Sigmoid colon (tissue), 7 donors: ENCODE results near the gene DLX3. TPM values are rescaled to one million over a fixed set of nuclear protein-coding genes. Genes with fewer than 3 reads are reported as not detected.
A peak's percentile ranks its signal among the peaks of the same experiment; 100 is the strongest.

Source experiments
- DNase-seq: peaks from one replicate; pipeline ENCODE4 v3.0.0-alpha.2; 2019
- H3K27ac ChIP-seq, 4 donors: fragments of 200-600 bp; sonication (generic); one replicate each; pipeline ENCODE4 v1.5.1; 2016 to 2019; ENCODE audit warnings: mild to moderate bottlenecking in 1 of 4
- H3K27me3 ChIP-seq, 3 donors: fragments of 200-600 bp; sonication (generic); one replicate each; pipeline ENCODE4 v1.5.1; 2019; ENCODE audit warnings: mild to moderate bottlenecking in 1 of 3
- H3K36me3 ChIP-seq, 4 donors: fragments of 200-600 bp; sonication (generic); one replicate each; pipeline ENCODE4 v1.5.1; 2016 to 2019
- H3K4me1 ChIP-seq, 4 donors: fragments of 200-600 bp; sonication (generic); one replicate each; pipeline ENCODE4 v1.5.1; 2017 to 2019
- H3K4me3 ChIP-seq, 4 donors: fragments of 200-600 bp; sonication (generic); one replicate each; pipeline ENCODE4 v1.5.1; 2017 to 2019; ENCODE audit warnings: mild to moderate bottlenecking in 2 of 4, moderate library complexity in 1 of 4
- H3K9me3 ChIP-seq, 4 donors: fragments of 200-600 bp in 3 of 4; sonication (generic) in 3 of 4; one replicate each; pipeline versions ENCODE4 v1.5.1 to v1.6.1; 2013 to 2019
- CTCF ChIP-seq, 4 experiments: fragments of 450-650 bp in 3 of 4; fragments of 200-600 bp in 1 of 4; IDR thresholded peaks; one replicate each; pipeline ENCODE4 v1.5.1; 2016 to 2019; ENCODE audit warnings: antibody characterized with exemption in 4 of 4, mild to moderate bottlenecking in 3 of 4, moderate library complexity in 2 of 4
- EP300 ChIP-seq, 4 donors: sonication (generic); formaldehyde crosslinking; IDR thresholded peaks; one replicate each; pipeline ENCODE4 v1.6.1; 2017; ENCODE audit warnings: antibody characterized with exemption in 4 of 4
- POLR2A ChIP-seq, 2 donors: fragments of 450-650 bp; IDR thresholded peaks; one replicate each; pipeline ENCODE4 v1.6.1; 2016; ENCODE audit warnings: antibody characterized with exemption in 2 of 2, mild to moderate bottlenecking in 2 of 2, moderate library complexity in 2 of 2
- POLR2AphosphoS5 ChIP-seq, 4 donors: sonication (generic); formaldehyde crosslinking; IDR thresholded peaks; one replicate each; pipeline ENCODE4 v1.6.1; 2017; ENCODE audit warnings: antibody characterized with exemption in 4 of 4
- WGBS, 2 donors: extraction: QIAGEN DNeasy Blood & Tissue Kit; methylation state at CpG; one replicate each; pipeline ENCODE4 v1.1.7; 2013; 5-methylcytosine and 5-hydroxymethylcytosine counted together
- intact Hi-C: fragments of 100-400 bp; cut with DNase I; formaldehyde crosslinking; loops from one replicate; pipeline ENCODE4 v1.15.1; 2023
- polyA plus RNA-seq, 3 donors: library from polyadenylated mRNA; stranded (reverse); fragments of 200-250 nt; gene quantifications; one replicate each; pipeline ENCODE4 v1.2.3, GENCODE V29; 2013
- total RNA-seq, 4 donors: library from RNA; depleted of rRNA; stranded (reverse); fragments of >200 nt; gene quantifications; one replicate each; pipeline ENCODE4 v1.1.0, GENCODE V29; 2016
- donor health status: healthy with polysubstance abuse.
- donor health status: Bipolar disorder and iron deficiency.
- donor health status: healthy.

DLX3 gene
- total and polyA plus RNA-seq, 7 donors: 0.07 to 0.27 TPM; not detected in 5

GRCh38 chr17:50027881-50028735 lies 33.1 kb upstream of the DLX3 start:
- H3K9me3 ChIP-seq: no peaks in the 10 kb centered on the region
- H3K27me3 ChIP-seq: no peaks in the 10 kb centered on the region
- no peak for DNase-seq
- H3K4me1 ChIP-seq: peaks cover 0 to 32% (median 27%) of the 10 kb centered on the region in 4 donors
- peak overlapping the region in 1 of 4 donors; percentile 45 for H3K4me3 ChIP-seq
- peak overlapping the region in 3 of 4 donors; percentile 26 to 71 (median 66) for H3K27ac ChIP-seq
- H3K36me3 ChIP-seq: no peaks in the 10 kb centered on the region
- intact Hi-C loops: loop anchor here (1.0 to 10.0 kb wide), 3 partner anchors 29 to 277 kb away; no protein-coding TSS in a partner anchor
- whole genome bisulfite sequencing, 2 donors: 58 to 61% methylated on average over 20 of the region's 20 CpGs
- TF ChIP-seq POLR2AphosphoS5 (IDR thresholded peaks at IDR 0.05) (no peak), CTCF (IDR thresholded peaks at IDR 0.05) (no peak), POLR2A (IDR thresholded peaks at IDR 0.05) (no peak), EP300 (IDR thresholded peaks at IDR 0.05) (no peak)

- DNase-seq: peak; percentile 90
- WGBS, 2 donors: 7 to 12% methylated on average over 27 of the region's 27 CpGs
- TF ChIP-seq CTCF (IDR thresholded peaks at IDR 0.05) (no peak), EP300 (IDR thresholded peaks at IDR 0.05) (no peak), POLR2A (IDR thresholded peaks at IDR 0.05) (no peak), POLR2AphosphoS5 (IDR thresholded peaks at IDR 0.05) (peak in 1 of 4 donors; percentile 35)
- H3K4me1 ChIP-seq: peaks cover 0 to 24% (median 20%) of the 10 kb centered on the region in 4 donors
- peak overlapping the region; percentile 51 to 71 (median 66) for H3K27ac ChIP-seq
- H3K4me3 ChIP-seq: peak overlapping the region; percentile 8 to 45 (median 40)
- no peaks in the 10 kb centered on the region for H3K27me3 ChIP-seq
- no peaks in the 10 kb centered on the region for H3K9me3 ChIP-seq
- no peaks in the 10 kb centered on the region for H3K36me3 ChIP-seq
- intact Hi-C loops: loop anchor here (1.0 to 10.0 kb wide), 3 partner anchors 30 to 277 kb away; no protein-coding TSS in a partner anchor
Observed at GRCh38 chr17:50027172-50027880, 32.3 kb upstream of the DLX3 start.

GRCh38 chr17:50026837-50027171 lies 31.8 kb upstream of the DLX3 start:
- intact Hi-C loops: loop anchor here (1.0 to 10.0 kb wide), 4 partner anchors 30 to 278 kb away; no protein-coding TSS in a partner anchor
- H3K27me3 ChIP-seq: no peaks in the 10 kb centered on the region
- no peaks in the 10 kb centered on the region for H3K36me3 ChIP-seq
- H3K27ac ChIP-seq: peak overlapping the region; percentile 51 to 71 (median 66)
- H3K9me3 ChIP-seq: no peaks in the 10 kb centered on the region
- no peak for TF ChIP-seq EP300 (IDR thresholded peaks at IDR 0.05)
- no peak for TF ChIP-seq POLR2A (IDR thresholded peaks at IDR 0.05)
- TF ChIP-seq CTCF (IDR thresholded peaks at IDR 0.05): peak; percentile 94 to 95 (median 95)
- TF ChIP-seq POLR2AphosphoS5 (IDR thresholded peaks at IDR 0.05): peak in 2 of 4 donors; percentile 34 to 41
- DNase-seq: peak; percentile 90
- WGBS, 2 donors: 1 to 2% methylated on average over 6 of the region's 6 CpGs
- peak overlapping the region; percentile 8 to 45 (median 40) for H3K4me3 ChIP-seq
- H3K4me1 ChIP-seq: peaks cover 0 to 24% (median 20%) of the 10 kb centered on the region in 4 donors

- intact Hi-C loops: loop anchor here (1.0 to 10.0 kb wide), 3 partner anchors 39 to 279 kb away; no protein-coding TSS in a partner anchor
- Histone ChIP-seq H3K27ac (no peak overlapping the region), H3K27me3 (no peaks in the 10 kb centered on the region), H3K9me3 (no peaks in the 10 kb centered on the region), H3K4me1 (peaks cover 0 to 24% (median 20%) of the 10 kb centered on the region in 4 donors), H3K4me3 (no peak overlapping the region), H3K36me3 (no peaks in the 10 kb centered on the region)
- WGBS, 2 donors: 63 to 74% methylated on average over 8 of the region's 8 CpGs
- no peak for DNase-seq
- no peak for TF ChIP-seq POLR2AphosphoS5 (IDR thresholded peaks at IDR 0.05)
- TF ChIP-seq POLR2A (IDR thresholded peaks at IDR 0.05): no peak
- TF ChIP-seq EP300 (IDR thresholded peaks at IDR 0.05): no peak
- no peak for TF ChIP-seq CTCF (IDR thresholded peaks at IDR 0.05)
Observed at GRCh38 chr17:50026046-50026675, 31.1 kb upstream of the DLX3 start.
